NCI-H774 (cell line): Measurements from ENCODE around the gene TSPAN31.
"Not testable (repeated sequence)": the region's sequence is repeated elsewhere in the genome, so short reads cannot be mapped to it uniquely, and the experiment has no call there.

ENCODE experiments used
- DNase-seq: peaks from one replicate; lab custom pipeline; 2025; lab: John Stamatoyannopoulos, UW

TSPAN31 gene, protein sequence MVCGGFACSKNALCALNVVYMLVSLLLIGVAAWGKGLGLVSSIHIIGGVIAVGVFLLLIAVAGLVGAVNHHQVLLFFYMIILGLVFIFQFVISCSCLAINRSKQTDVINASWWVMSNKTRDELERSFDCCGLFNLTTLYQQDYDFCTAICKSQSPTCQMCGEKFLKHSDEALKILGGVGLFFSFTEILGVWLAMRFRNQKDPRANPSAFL

DNA sequence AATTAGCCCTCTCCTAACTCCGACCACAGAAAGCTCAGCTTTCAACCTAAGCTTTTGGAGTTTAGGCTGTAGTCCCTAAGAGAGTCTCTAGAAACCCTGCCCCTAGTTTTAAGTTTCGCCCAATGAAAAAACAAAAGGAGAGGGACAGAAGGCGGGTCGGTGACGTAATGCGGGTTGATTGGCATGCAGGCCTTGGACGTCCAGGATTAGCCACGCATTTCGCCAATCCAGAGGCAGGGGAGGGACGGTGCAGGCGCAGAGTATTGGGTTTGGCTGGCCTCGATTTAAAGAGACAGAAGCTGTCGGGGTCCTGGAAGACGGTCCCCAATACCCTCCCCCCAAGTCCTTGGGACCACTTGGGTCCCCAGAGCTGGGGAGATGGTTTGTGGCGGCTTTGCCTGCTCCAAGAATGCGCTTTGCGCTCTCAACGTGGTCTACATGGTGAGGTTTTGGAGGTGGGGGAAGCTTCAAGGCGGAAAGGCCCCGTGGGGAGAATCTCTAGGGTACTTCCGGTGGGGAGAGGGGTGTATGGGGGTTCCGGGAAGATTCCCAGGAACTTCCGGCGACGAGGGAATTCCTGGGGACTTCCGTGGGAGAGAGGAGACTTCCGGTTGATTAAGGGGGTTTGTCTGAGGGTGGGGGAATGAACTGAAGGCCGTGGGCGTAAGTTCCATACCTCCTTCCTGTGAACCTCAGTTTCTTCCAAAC is at the start of gene TSPAN31:
Gene TSPAN31, plus strand, starts transcription at position 263 of the 708 bp plus-strand sequence. Its CDS starts 116 bp downstream, at position 379.
- DNase-seq, result peak; percentile 98

DNA sequence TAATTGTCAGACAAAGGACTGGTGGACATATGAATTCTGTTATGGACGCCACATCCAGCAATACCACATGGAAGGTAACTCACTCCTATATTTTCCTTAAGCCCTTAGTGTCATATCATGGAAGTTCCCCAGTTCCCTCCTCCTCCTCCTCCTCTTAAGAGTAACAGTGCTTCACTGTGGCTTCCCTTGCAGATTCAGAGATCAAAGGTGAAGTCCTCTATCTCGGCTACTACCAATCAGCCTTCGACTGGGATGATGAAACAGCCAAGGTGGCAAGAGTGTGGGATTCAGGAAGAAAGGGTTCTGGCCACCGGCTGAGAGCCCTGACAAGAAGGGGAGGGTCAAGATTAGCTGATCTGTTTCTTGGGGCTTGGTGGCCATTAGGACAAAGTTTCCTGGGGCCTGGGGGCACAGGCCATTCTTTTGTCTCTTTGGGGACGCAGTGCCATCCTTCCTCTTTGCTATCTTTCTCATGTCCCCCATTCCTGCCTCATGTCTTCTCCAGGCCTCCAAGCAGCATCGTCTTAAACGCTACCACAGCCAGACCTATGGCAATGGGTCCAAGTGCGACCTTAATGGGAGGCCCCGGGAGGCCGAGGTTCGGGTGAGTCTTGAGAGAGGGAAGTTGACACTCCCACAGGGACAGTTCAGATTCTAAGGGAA is 48.9 kb upstream of the TSPAN31 start:
- DNase-seq, result no peak

DNA sequence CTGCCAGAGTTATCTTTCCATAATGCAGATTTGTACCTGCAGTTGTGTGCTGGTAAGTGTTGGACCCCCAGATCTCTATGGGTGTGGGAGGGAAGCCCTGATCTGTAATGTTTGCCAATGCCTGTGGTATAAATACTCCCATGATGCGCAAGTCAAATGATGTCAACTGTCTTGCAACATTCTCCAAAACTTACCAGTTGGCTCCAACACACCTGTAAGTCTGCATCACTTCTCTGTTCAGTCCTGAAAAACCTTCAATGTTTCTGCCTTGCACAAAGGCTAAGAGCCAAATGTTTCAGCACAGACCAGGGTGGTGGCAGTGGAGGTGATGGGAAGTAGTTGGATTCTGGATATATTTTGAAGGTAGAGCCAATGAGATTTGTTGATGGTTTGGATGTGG is 47.8 kb upstream of the TSPAN31 start:
- no peak for DNase-seq

DNA sequence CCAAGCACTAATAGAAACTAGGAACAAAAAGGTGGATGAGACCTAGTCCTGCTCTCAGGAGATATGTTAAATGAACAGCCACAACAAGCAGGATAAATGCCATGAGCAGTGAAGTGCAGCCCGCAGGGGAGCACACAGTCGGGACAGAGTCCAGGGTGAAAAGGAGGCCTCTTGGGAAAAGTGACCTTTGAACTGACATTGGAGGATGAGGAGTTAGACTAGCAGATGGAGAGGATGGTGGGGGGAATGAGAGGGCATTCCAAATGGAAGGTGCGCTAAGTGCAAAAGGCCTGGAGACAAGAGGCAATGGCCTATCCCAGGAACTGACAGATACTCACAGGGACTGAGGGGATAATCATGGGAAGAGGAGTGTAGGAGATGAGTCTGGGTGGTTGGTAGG is 46.4 kb upstream of the TSPAN31 start:
- DNase-seq, result no peak

DNA sequence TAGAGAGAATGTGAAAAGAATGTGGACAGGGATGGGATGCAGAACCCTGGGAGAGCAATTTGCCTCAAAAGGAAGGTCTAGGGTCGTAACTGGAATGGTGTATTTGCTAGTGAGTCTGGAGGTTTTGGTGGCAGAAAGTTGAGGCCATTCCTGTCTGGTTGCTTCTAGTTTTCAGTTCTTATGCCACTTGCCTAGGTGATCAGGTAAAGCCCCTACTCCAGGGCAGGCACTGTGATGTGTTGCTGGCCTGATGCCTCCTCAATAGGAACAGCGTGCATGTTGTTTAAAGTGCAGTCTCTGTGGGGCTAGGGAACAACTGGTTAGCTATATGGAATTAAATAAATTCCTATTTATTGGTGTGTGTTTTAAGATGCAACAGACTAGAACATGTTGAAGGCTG is 44.5 kb upstream of the TSPAN31 start:
- no peak for DNase-seq

DNA sequence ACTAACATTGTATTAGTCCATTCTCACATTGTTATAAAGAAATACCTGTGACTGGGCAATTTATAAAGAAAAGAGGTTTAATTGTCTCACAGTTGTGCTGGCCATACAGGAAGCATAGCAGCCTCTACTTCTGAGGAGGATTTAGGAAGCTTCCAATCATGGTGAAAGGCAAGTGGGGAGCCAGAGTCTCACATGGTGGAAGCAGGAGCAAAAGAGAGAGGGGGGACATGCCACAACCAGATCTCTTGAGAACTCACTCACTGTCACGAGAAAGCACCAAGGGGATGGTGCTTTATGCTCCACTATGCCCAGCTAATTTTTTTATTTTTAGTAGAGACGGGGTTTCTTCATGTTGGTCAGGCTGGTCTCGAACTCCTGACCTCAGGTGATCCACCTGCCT is 37.6 kb upstream of the TSPAN31 start:
- no peak for DNase-seq

DNA sequence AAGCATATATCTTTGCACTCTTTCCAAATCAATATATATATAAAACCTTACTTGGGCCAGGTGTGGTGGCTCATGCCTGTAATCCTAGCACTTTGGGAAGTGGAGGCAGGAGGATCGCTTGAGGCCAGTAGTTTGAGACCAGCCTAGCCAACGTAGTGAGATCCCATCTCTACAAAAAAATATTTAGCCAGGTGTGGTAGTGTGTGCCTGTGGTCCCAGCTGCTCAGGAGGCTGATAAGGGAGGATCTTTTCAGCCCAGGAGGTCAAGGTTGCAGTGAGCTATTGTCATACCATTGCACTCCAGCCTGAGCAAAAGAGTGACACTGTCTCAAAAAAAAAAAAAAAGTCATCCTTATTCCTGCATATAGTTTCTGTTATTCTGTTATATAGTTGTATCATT is 36.5 kb upstream of the TSPAN31 start:
- DNase-seq, result no peak

DNA sequence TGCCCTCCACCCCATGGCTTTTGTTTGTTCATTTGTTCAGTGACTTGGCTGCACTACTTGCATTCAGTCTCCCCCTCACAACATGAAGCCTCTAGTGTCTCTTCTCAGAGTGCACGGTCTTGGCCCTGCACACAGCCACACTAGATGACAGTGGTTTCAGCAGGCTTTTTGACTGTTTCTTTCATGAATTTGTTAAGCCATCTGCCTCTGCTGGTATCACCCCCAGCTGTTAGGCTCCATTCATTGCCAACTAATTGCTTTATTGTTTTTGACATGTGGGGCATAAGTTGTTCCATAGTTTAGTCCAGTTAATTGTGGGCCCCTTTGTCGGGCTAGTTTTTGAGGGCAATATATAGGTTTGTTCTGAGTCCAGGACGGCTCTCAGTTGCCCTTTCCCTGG is 32.1 kb upstream of the TSPAN31 start:
- no peak for DNase-seq

DNA sequence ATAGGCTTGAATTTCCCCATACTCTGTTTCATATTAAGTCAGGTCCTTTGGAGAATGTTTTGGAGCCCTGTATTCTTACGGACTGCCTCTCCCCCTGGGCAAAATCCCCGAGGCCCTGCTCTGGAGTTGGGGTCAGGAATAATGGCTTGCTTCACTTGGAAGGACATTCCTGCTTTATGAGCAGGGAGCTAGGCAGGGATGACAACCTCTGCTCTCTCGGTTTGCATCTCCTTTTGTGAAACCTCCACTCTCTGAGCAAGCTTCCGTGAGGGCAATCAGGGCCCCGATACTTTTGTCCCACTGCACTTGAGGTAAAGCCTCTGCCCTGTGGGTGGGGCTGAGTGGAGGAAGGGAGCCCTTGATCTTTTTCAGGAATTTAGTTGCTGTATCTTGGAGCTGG is 31.6 kb upstream of the TSPAN31 start:
- DNase-seq, result no peak

DNA sequence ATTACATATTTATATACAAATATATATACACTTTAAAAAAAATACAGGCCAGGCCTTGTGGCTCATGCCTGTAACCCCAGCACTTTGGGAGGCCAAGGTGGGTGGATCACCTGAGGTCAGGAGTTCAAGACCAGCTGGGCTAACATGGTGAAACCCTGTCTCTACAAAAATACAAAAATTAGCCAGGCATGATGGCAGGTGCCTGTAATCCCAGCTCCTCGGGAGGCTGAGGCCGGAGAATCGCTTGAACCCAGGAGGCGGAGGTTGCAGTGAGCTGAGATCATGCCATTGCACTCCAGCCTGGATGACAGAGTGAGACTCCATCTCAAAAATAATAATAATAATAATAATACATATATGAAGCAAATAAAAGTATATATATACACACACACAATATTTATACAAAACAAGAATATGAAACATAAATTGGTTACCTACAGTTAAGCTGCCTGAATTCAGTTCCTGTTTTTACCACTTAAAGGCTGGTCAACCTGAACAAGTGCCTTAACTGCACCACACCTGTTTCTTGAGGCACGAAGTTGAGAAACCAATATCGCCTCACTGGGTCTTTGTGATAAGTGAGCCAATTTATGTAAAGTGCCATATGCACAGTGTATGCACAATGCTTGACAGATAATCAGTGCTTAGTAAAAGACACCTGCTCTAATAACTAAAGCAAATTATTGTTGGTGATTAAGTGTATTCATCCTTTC is 29.6 kb upstream of the TSPAN31 start:
- DNase-seq, result not testable (repeated sequence)

DNA sequence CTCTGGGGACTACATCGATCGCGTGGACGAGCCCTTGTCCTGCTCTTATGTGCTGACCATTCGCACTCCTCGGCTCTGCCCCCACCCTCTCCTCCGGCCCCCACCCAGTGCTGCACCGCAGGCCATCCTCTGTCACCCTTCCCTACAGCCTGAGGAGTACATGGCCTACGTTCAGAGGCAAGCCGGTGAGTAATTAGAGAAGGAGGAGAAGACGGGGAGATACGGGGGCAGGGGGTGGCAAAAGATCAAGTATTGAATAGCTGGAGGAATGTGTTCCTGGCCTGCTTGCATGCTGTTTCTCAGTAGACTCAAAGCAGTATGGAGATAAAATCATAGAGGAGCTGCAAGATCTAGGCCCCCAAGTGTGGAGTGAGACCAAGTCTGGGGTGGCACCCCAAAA is 29.1 kb upstream of the TSPAN31 start:
- no peak for DNase-seq

DNA sequence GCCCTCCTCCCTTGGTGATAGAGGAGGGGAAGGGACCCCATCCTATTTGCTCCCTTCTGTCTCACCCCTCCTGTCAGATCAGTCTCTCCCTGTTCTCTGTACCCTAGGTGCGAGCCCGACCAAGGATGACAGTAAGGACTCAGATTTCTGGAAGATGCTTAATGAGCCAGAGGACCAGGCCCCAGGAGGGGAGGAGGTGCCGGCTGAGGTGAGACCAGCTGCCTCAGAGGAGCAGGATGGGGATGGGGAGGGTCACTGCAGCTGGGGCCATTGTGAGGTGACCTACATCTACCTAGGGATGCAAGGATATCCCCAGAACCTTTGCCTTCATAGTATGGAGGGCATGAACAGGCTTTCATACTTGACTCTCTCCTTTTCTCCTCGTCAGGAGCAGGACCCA is 28.5 kb upstream of the TSPAN31 start:
- no peak for DNase-seq

DNA sequence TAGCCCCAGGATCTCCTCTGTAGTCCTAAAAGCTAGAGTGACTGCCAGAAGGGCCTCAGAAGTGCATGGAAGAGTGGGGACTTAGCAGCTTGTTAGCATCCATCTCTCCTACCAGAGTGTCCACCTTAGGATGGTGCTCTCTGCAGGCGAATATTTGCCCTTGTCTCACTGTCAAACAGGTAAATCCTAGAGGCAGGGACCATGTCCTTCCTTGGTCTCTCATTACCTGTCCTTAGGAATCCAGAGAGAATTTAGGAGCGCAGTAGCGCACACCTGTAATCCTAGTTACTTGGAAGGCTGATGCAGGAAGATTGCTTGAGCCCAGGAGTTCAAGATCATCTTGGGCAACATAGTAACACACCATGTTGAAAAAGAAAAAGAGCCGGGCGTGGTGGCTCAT is 27.7 kb upstream of the TSPAN31 start:
- no peak for DNase-seq

DNA sequence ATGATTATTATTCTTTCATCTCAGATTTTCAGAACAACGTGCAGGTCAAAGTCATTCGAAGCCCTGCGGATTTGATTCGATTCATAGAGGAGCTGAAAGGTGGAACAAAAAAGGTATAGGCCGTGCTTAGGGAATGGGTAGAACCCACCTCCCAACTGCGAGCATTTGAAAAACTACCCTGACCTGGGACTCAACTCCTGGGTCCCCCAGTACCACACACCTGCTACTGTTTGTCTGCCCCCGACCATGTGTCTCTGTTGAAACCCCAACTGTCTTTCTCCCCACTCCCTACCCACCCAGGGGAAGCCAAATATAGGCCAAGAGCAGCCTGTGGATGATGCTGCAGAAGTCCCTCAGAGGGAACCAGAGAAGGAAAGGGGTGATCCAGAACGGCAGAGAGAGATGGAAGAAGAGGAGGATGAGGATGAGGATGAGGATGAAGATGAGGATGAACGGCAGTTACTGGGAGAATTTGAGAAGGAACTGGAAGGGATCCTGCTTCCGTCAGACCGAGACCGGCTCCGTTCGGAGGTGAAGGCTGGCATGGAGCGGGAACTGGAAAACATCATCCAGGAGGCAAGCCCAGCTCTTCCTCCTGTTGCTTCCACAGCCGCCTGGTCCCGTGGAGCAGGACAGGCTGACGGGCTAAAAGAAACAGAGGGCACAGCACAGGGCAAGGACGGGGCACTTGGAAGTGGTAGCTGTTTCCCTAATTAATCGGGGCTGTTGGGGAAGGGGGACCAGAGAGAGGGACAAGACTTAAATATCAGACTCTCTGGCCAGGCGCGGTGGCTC is 26.8 kb upstream of the TSPAN31 start:
- no peak for DNase-seq

DNA sequence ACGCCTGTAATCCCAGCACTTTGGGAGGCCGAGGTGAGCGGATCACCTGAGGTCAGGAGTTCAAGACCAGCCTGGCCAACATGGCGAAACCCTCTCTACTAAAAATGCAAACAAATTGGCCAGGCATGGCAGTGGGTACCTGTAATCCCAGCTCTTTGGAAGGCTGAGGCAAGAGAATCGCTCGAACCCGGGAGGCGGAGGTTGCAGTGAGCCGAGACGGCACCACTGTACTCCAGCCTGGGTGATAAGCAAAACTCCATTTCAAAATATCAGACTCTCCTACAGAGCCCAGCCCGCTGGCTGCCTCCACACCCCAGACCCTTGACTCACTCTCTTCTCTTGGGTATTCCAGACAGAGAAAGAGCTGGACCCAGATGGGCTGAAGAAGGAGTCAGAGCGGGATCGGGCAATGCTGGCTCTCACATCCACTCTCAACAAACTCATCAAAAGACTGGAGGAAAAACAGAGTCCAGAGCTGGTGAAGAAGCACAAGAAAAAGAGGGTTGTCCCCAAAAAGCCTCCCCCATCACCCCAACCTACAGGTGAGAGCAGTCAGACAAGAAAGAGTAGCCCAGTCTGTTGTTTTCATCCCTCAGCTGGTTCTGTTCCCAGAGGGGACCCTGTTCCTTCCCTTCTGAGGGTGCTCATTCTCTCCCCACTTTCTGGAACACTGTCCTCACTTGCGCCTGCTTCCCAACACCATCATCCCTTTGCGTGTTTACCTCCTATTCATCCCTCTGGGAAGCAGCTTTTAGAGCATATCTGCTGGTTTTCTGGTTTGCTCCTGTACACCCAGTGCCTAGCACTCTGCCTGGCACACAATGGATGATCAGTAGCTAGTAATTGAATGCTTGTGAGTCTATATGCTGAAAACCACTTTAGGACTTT is 26.0 kb upstream of the TSPAN31 start:
- DNase-seq, result no peak

DNA sequence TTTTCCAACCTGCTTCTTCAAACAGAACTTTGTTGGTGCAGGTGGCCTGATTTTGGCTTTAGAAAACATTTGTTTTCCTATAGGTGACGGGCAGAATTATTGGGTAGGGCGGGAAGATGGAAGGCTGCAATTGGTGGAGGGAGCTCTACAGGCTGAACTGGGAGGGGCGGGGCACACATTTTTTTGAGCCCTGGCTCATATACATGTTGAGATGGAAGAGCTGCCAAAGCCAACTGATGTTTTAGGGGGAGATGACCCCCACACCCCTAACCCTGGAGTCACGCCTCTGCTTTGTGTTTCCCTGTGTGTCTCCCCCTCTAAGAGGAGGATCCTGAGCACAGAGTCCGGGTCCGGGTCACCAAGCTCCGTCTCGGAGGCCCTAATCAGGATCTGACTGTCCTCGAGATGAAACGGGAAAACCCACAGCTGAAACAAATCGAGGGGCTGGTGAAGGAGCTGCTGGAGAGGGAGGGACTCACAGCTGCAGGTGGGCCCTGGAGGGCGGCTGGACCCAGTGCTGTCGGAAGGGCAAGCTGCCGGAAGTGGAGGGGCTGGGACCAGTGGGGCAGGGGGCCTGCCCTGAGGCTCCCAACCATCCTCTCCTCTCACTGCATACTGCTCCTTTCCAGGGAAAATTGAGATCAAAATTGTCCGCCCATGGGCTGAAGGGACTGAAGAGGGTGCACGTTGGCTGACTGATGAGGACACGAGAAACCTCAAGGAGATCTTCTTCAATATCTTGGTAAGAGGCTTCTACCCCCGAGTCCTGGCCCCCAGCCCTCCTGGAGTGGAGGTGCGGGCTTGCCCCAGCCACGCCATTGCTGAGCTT is 24.8 kb upstream of the TSPAN31 start:
- DNase-seq, result no peak

DNA sequence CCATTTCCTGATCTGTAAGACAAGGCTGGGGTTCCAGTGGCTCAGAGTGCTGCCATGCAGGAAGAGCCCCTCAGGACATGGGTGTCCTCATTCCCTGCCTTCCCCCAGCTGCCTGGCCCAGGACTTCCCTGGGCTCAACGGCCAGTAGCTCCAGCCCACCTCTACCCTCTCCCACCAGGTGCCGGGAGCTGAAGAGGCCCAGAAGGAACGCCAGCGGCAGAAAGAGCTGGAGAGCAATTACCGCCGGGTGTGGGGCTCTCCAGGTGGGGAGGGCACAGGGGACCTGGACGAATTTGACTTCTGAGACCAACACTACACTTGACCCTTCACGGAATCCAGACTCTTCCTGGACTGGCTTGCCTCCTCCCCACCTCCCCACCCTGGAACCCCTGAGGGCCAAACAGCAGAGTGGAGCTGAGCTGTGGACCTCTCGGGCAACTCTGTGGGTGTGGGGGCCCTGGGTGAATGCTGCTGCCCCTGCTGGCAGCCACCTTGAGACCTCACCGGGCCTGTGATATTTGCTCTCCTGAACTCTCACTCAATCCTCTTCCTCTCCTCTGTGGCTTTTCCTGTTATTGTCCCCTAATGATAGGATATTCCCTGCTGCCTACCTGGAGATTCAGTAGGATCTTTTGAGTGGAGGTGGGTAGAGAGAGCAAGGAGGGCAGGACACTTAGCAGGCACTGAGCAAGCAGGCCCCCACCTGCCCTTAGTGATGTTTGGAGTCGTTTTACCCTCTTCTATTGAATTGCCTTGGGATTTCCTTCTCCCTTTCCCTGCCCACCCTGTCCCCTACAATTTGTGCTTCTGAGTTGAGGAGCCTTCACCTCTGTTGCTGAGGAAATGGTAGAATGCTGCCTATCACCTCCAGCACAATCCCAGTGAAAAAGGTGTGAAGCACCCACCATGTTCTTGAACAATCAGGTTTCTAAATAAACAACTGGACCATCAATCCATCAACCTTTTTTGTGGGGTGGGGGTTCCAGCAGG is 23.9 kb upstream of the TSPAN31 start:
- no peak for DNase-seq

DNA sequence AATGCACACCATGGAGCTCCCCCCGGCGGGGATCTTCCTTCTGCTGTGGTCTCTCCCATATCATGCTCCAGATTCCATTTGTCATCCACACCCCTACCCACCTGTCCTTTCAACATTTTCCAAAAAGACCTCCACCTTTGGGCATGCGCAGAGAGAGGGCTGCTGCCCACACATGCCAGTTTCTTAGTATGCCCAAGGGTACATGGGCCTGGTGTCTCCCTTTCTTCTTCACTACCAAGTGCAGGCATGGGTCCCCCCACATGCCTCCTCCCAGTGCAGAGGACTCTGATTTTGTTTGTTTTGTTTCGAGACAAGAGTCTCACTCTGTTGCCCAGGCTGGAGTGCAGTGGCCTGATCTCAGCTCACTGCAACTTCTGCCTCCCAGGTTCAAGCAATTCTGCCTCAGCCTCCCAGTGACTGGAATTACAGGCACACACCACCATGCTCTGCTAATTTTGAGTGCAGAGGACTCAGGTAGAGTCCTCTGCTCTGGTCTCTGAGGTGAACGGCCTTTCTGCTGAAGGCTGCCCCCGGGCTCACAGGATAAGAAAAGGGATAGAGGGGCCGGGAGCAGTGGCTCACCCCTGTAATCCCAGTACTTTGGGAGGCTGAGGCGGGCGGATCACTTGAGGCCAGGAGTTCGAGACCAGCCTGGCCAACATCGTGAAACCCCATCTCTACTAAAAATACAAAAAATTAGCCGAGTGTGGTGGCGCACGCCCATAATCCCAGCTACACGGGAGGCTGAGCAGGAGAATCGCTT is 22.8 kb upstream of the TSPAN31 start:
- DNase-seq, result not testable (repeated sequence)
